ENCODE measurements around the gene STC2. TPM values are rescaled to one million over a fixed set of nuclear protein-coding genes. Genes with fewer than 3 reads are reported as not detected.

The STC2 gene
- polyA plus RNA-seq, 2 of the 4 experiments (the other 2 are of a cell fraction), result 45.2 to 46.1 TPM

DNA sequence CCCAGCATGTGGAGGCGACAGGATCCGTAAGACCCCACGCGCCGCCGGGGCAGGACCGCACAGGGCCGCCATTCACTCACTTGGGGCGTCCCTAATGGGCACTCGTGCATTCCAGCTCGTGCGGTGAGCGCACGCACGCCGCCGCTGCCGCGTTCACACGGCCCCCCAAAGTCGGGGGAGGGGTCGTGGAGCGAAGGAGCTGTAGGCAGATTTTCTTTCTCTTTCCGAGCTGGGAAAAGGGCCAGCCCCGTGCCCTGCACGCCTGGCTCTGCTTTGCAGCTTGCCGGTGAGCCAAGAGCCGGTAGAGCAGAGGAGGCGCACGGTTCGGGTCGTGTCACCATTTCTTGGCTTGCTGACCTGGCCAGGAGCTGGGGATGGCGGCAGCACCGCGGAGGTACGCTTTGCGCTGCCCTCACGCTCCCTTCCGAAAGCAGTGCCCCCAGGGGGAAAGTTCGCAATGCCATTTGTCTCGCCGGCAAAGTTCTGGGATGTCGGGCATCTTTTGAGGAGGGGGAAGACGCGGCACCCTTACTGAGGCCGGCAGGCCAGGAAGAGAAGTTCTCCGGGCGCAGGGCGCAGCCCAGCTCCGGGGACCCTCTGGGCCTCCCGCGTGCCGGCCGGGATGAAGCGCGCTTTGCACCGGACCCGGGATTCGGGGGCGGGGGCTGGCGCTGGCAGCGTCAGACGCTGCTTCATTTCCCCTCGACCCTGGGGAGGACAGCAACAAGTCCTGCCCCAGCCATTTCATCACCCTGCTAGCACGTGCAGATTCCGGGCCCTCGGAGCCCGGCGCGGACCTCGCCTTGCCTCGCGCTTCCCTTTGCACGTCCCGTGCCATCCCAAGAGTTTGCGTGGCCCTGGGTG, 898 bp downstream of the STC2 start:
- TF ChIP-seq ZSCAN20 (CRISPR knock-in tag; IDR thresholded peaks at IDR 0.05), result no peak
- TF ChIP-seq, protein P1, sequence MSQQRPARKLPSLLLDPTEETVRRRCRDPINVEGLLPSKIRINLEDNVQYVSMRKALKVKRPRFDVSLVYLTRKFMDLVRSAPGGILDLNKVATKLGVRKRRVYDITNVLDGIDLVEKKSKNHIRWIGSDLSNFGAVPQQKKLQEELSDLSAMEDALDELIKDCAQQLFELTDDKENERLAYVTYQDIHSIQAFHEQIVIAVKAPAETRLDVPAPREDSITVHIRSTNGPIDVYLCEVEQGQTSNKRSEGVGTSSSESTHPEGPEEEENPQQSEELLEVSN (IDR thresholded peaks at IDR 0.05; ENCODE audit: borderline replicate concordance, low read depth), result no peak; the same call in 1 of the 2 replicates
- TF ChIP-seq NPAS2 (CRISPR knock-in tag; IDR thresholded peaks at IDR 0.05; ENCODE audit: borderline replicate concordance), result no peak
- TF ChIP-seq GATA3 (IDR thresholded peaks at IDR 0.05; ENCODE audit: borderline replicate concordance), result no peak
- TF ChIP-seq MAZ (IDR thresholded peaks at IDR 0.05; ENCODE audit: borderline replicate concordance, low read depth, low read length), result no peak
- no peak for TF ChIP-seq CEBPB (IDR thresholded peaks at IDR 0.05)
- no peak for TF ChIP-seq TFCP2L1 (CRISPR knock-in tag; IDR thresholded peaks at IDR 0.05)
- no peak for TF ChIP-seq CBX8 (IDR thresholded peaks at IDR 0.05)
- peak in 1 of 2 experiments; percentile 20; a peak in 1 of 5 replicates for TF ChIP-seq JUN (IDR thresholded peaks at IDR 0.05)
- no peak for TF ChIP-seq NR3C1 (IDR thresholded peaks at IDR 0.05)
- TF ChIP-seq BHLHE40 (IDR thresholded peaks at IDR 0.05; ENCODE audit: low read depth, low read length), result 0 out of 2 replicates have a peak, but pooled peaks have one; percentile 12
- no peak for TF ChIP-seq ZC3H11A (IDR thresholded peaks at IDR 0.05)
- no peak for TF ChIP-seq KDM1A (IDR thresholded peaks at IDR 0.05; ENCODE audit: low read depth)
- TF ChIP-seq RCOR1 (IDR thresholded peaks at IDR 0.05; ENCODE audit: low read depth, low read length), result no peak
- no peak for TF ChIP-seq CHD4 (IDR thresholded peaks at IDR 0.05; ENCODE audit: borderline replicate concordance)
- no peak for TF ChIP-seq PHF8 (IDR thresholded peaks at IDR 0.05; ENCODE audit: borderline replicate concordance, low read depth)
- TF ChIP-seq FOSB (CRISPR knock-in tag; IDR thresholded peaks at IDR 0.05), result no peak
- no peak for TF ChIP-seq FOSL2 (IDR thresholded peaks at IDR 0.05)
- TF ChIP-seq FOSL2 (CRISPR knock-in tag; IDR thresholded peaks at IDR 0.05), result no peak
- no peak for TF ChIP-seq SMC3 (IDR thresholded peaks at IDR 0.05)
- TF ChIP-seq, protein P2, sequence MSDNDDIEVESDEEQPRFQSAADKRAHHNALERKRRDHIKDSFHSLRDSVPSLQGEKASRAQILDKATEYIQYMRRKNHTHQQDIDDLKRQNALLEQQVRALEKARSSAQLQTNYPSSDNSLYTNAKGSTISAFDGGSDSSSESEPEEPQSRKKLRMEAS (IDR thresholded peaks at IDR 0.05), result peak; percentile 40
- TF ChIP-seq MYC (IDR thresholded peaks at IDR 0.05; ENCODE audit: borderline replicate concordance, low read length), result no peak; the same call in 1 of the 2 replicates
- DNase-seq (ENCODE audit: low read depth in 1 of 2, low spot score in 1 of 2) (peak; percentile 37 to 45), FAIRE-seq (no peak), ATAC-seq (peak; percentile 10 to 48; a peak in 5 of 6 replicates)
- H3K9me3 ChIP-seq, result no peaks in the 10 kb centered on the region
- CTCF ChIA-PET, result interaction anchor here (0.5 to 9.5 kb wide), 12 partner anchors 13 to 1489 kb away, joined by 3 to 129 read pairs (median 4); partner anchors contain the start of gene BOD1
- H3K4me3 ChIP-seq, result peak overlapping the region; percentile 87
- POLR2A ChIA-PET, result interaction anchor here (0.6 to 2.6 kb wide), 9 partner anchors 15 to 556 kb away, joined by 3 to 9 read pairs (median 5); partner anchors contain the start of genes BOD1 and DUSP1
- WGBS (ENCODE audit: missing lambda C conversion rate), result 2% methylated on average over 45 of the region's 76 CpGs
- H3K4me1 ChIP-seq, result peaks cover 20% of the 10 kb centered on the region
- H3K27ac ChIP-seq, result peak overlapping the region; percentile 88 to 97
- peak overlapping the region; percentile 86 for H3K4me2 ChIP-seq

DNA sequence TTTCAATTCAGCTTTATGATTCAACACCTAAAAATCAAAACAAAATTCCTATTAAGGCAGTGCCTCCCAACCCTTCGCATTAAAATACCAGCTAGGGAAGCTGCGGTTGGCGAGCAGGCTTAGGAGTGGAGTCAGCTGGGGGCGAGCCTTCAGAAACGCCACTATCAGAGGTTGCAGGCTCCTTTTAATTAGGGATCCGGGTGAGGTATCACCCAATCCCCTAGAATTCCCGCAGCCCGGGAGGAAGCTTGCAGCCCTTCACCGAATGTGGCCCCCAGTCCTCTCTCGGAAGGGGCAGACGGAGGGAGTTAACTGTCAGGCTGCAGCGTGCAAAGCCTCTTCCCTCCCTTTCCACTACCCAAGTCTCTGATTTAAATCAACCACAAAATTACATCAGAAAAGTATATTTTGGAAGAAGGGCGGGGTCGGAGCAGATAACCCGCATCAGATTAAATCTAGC, 1.7 kb downstream of the STC2 start:
- Histone ChIP-seq H3K4me1 (peaks cover 20% of the 10 kb centered on the region), H3K4me2 (peak overlapping the region; percentile 86), H3K9me3 (no peaks in the 10 kb centered on the region), H3K4me3 (peak overlapping the region; percentile 87), H3K27ac (peak overlapping the region; percentile 88 to 97)
- DNase-seq (ENCODE audit: low read depth in 1 of 2, low spot score in 1 of 2), result no peak
- 20% methylated on average over 15 of the region's 15 CpGs for WGBS (ENCODE audit: missing lambda C conversion rate)
- FAIRE-seq, result no peak
- ATAC-seq, result no peak
- TF ChIP-seq JUNB (IDR thresholded peaks at IDR 0.05) (no peak), HDAC2 (IDR thresholded peaks at IDR 0.05) (no peak), HOXA7 (CRISPR knock-in tag; IDR thresholded peaks at IDR 0.05) (no peak), POLR2AphosphoS2 (conservative IDR thresholded peaks at IDR 0.05; ENCODE audit: low read length) (no peak), FOSB (CRISPR knock-in tag; IDR thresholded peaks at IDR 0.05) (no peak)
- TF ChIP-seq, protein P3, sequence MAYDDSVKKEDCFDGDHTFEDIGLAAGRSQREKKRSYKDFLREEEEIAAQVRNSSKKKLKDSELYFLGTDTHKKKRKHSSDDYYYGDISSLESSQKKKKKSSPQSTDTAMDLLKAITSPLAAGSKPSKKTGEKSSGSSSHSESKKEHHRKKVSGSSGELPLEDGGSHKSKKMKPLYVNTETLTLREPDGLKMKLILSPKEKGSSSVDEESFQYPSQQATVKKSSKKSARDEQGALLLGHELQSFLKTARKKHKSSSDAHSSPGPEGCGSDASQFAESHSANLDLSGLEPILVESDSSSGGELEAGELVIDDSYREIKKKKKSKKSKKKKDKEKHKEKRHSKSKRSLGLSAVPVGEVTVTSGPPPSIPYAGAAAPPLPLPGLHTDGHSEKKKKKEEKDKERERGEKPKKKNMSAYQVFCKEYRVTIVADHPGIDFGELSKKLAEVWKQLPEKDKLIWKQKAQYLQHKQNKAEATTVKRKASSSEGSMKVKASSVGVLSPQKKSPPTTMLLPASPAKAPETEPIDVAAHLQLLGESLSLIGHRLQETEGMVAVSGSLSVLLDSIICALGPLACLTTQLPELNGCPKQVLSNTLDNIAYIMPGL (CRISPR knock-in tag; IDR thresholded peaks at IDR 0.05; ENCODE audit: borderline replicate concordance), result no peak
- TF ChIP-seq, protein P4, sequence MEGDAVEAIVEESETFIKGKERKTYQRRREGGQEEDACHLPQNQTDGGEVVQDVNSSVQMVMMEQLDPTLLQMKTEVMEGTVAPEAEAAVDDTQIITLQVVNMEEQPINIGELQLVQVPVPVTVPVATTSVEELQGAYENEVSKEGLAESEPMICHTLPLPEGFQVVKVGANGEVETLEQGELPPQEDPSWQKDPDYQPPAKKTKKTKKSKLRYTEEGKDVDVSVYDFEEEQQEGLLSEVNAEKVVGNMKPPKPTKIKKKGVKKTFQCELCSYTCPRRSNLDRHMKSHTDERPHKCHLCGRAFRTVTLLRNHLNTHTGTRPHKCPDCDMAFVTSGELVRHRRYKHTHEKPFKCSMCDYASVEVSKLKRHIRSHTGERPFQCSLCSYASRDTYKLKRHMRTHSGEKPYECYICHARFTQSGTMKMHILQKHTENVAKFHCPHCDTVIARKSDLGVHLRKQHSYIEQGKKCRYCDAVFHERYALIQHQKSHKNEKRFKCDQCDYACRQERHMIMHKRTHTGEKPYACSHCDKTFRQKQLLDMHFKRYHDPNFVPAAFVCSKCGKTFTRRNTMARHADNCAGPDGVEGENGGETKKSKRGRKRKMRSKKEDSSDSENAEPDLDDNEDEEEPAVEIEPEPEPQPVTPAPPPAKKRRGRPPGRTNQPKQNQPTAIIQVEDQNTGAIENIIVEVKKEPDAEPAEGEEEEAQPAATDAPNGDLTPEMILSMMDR (IDR thresholded peaks at IDR 0.05), result no peak
- CTCF ChIA-PET, result interaction anchor here (1.1 to 9.5 kb wide), 3 partner anchors 30 to 614 kb away, joined by 5 to 129 read pairs (median 5); no protein-coding TSS in a partner anchor
- POLR2A ChIA-PET, result interaction anchor here (0.6 to 1.0 kb wide), 2 partner anchors 246 to 346 kb away, joined by 3 to 4 read pairs; no protein-coding TSS in a partner anchor

Data from A549 (cell line).